ENCODE results near the gene PPP2R5C.

The PPP2R5C gene

GRCh38 chr14:101755591-101756324 is 5.8 kb upstream of the PPP2R5C start:
- H3K27me3 Mint-ChIP-seq, result peaks cover 22% of the 10 kb centered on the region
- peaks cover 3% of the 10 kb centered on the region for H3K36me3 Mint-ChIP-seq
- H3K27ac Mint-ChIP-seq, result no peak overlapping the region
- ATAC-seq (ENCODE audit: low read depth) (no peak), DNase-seq (ENCODE audit: low spot score in 2 of 2) (no peak)
- no peak overlapping the region for H3K4me3 Mint-ChIP-seq
- H3K4me1 Mint-ChIP-seq, result peaks cover 4% of the 10 kb centered on the region
- H3K9me3 Mint-ChIP-seq, result peaks cover 8% of the 10 kb centered on the region

- H3K27ac Mint-ChIP-seq, result no peak overlapping the region
These were observed 4.3 kb upstream of the PPP2R5C start for GRCh38 chr14:101757064-101757838.

GRCh38 chr14:101757839-101758211 is 3.7 kb upstream of the PPP2R5C start:
- H3K27ac Mint-ChIP-seq, result no peak overlapping the region
- ATAC-seq (ENCODE audit: low read depth), result no peak

More at GRCh38 chr14:101757064-101757838, 4.3 kb upstream of the PPP2R5C start:
- Mint-ChIP-seq H3K4me1 (peaks cover 5% of the 10 kb centered on the region), H3K4me3 (no peak overlapping the region), H3K27me3 (peaks cover 18% of the 10 kb centered on the region), H3K36me3 (peaks cover 1% of the 10 kb centered on the region), H3K9me3 (peaks cover 6% of the 10 kb centered on the region)
- ATAC-seq (ENCODE audit: low read depth) (no peak), DNase-seq (ENCODE audit: low spot score in 2 of 2) (no peak)

GRCh38 chr14:101758913-101759593 is 2.5 kb upstream of the PPP2R5C start:
- Mint-ChIP-seq H3K9me3 (no peaks in the 10 kb centered on the region), H3K4me1 (peaks cover 15% of the 10 kb centered on the region), H3K36me3 (no peaks in the 10 kb centered on the region), H3K4me3 (no peak overlapping the region), H3K27ac (no peak overlapping the region), H3K27me3 (peaks cover 7% of the 10 kb centered on the region)
- DNase-seq (ENCODE audit: low spot score in 2 of 2) (no peak), ATAC-seq (ENCODE audit: low read depth) (no peak)

More at GRCh38 chr14:101757839-101758211, 3.7 kb upstream of the PPP2R5C start:
- DNase-seq (ENCODE audit: low spot score in 2 of 2), result no peak
- Mint-ChIP-seq H3K36me3 (no peaks in the 10 kb centered on the region), H3K4me3 (no peak overlapping the region), H3K27me3 (peaks cover 14% of the 10 kb centered on the region), H3K4me1 (peaks cover 10% of the 10 kb centered on the region), H3K9me3 (peaks cover 5% of the 10 kb centered on the region)

GRCh38 chr14:101760138-101761011 is 1.1 kb upstream of the PPP2R5C start:
- no peaks in the 10 kb centered on the region for H3K9me3 Mint-ChIP-seq
- peaks cover 2% of the 10 kb centered on the region for H3K36me3 Mint-ChIP-seq
- peak overlapping the region; percentile 55 for H3K27ac Mint-ChIP-seq
- DNase-seq (ENCODE audit: low spot score in 2 of 2) (peak; percentile 78 to 85), ATAC-seq (ENCODE audit: low read depth) (peak; percentile 57)
- H3K4me3 Mint-ChIP-seq, result peak overlapping the region; percentile 88
- H3K27me3 Mint-ChIP-seq, result peaks cover 3% of the 10 kb centered on the region
- peaks cover 19% of the 10 kb centered on the region for H3K4me1 Mint-ChIP-seq

GRCh38 chr14:101761881-101762529 is 496 bp downstream of the PPP2R5C start:
- peak; percentile 8 for ATAC-seq (ENCODE audit: low read depth)
- peaks cover 22% of the 10 kb centered on the region for H3K4me1 Mint-ChIP-seq

GRCh38 chr14:101762530-101763101 is 1.1 kb downstream of the PPP2R5C start:
- ATAC-seq (ENCODE audit: low read depth) (no peak), DNase-seq (ENCODE audit: low spot score in 2 of 2) (no peak)
- peaks cover 10% of the 10 kb centered on the region for H3K36me3 Mint-ChIP-seq
- H3K27me3 Mint-ChIP-seq, result no peaks in the 10 kb centered on the region
- peaks cover 22% of the 10 kb centered on the region for H3K4me1 Mint-ChIP-seq
- no peaks in the 10 kb centered on the region for H3K9me3 Mint-ChIP-seq
- peak overlapping the region; percentile 79 for H3K27ac Mint-ChIP-seq
- peak overlapping the region; percentile 94 for H3K4me3 Mint-ChIP-seq

More at GRCh38 chr14:101761881-101762529, 496 bp downstream of the PPP2R5C start:
- DNase-seq (ENCODE audit: low spot score in 2 of 2), result peak; percentile 31 to 51
- Mint-ChIP-seq H3K9me3 (no peaks in the 10 kb centered on the region), H3K4me3 (peak overlapping the region; percentile 94), H3K36me3 (peaks cover 10% of the 10 kb centered on the region), H3K27ac (peak overlapping the region; percentile 79), H3K27me3 (no peaks in the 10 kb centered on the region)

- Mint-ChIP-seq H3K27me3 (no peaks in the 10 kb centered on the region), H3K4me3 (no peak overlapping the region), H3K4me1 (peaks cover 22% of the 10 kb centered on the region), H3K36me3 (peaks cover 12% of the 10 kb centered on the region), H3K27ac (no peak overlapping the region), H3K9me3 (no peaks in the 10 kb centered on the region)
- ATAC-seq (ENCODE audit: low read depth) (no peak), DNase-seq (ENCODE audit: low spot score in 2 of 2) (no peak)
These were observed 2.6 kb downstream of the PPP2R5C start for GRCh38 chr14:101763941-101764709.

GRCh38 chr14:101767618-101768362 is 6.3 kb downstream of the PPP2R5C start:
- Mint-ChIP-seq H3K27me3 (no peaks in the 10 kb centered on the region), H3K36me3 (peaks cover 12% of the 10 kb centered on the region), H3K27ac (peak overlapping the region; percentile 60), H3K4me3 (no peak overlapping the region), H3K9me3 (no peaks in the 10 kb centered on the region), H3K4me1 (peaks cover 15% of the 10 kb centered on the region)
- DNase-seq (ENCODE audit: low spot score in 2 of 2) (no peak), ATAC-seq (ENCODE audit: low read depth) (no peak)

GRCh38 chr14:101770183-101770582 is 8.7 kb downstream of the PPP2R5C start:
- DNase-seq (ENCODE audit: low spot score in 2 of 2), result no peak
- peaks cover 12% of the 10 kb centered on the region for H3K36me3 Mint-ChIP-seq
- ATAC-seq (ENCODE audit: low read depth), result no peak
- H3K4me1 Mint-ChIP-seq, result peaks cover 23% of the 10 kb centered on the region
- no peaks in the 10 kb centered on the region for H3K27me3 Mint-ChIP-seq
- H3K4me3 Mint-ChIP-seq, result no peak overlapping the region
- no peaks in the 10 kb centered on the region for H3K9me3 Mint-ChIP-seq
- no peak overlapping the region for H3K27ac Mint-ChIP-seq

- H3K36me3 Mint-ChIP-seq, result peaks cover under 1% of the 10 kb centered on the region
- ATAC-seq (ENCODE audit: low read depth) (no peak), DNase-seq (ENCODE audit: low spot score in 2 of 2) (no peak)
- no peak overlapping the region for H3K27ac Mint-ChIP-seq
- H3K27me3 Mint-ChIP-seq, result no peaks in the 10 kb centered on the region
- H3K4me3 Mint-ChIP-seq, result no peak overlapping the region
- H3K4me1 Mint-ChIP-seq, result peaks cover 38% of the 10 kb centered on the region
- no peaks in the 10 kb centered on the region for H3K9me3 Mint-ChIP-seq
These were observed 11.3 kb downstream of the PPP2R5C start for GRCh38 chr14:101772770-101773169.

GRCh38 chr14:101773378-101773777 is 11.9 kb downstream of the PPP2R5C start:
- no peaks in the 10 kb centered on the region for H3K9me3 Mint-ChIP-seq
- no peak overlapping the region for H3K27ac Mint-ChIP-seq
- H3K27me3 Mint-ChIP-seq, result no peaks in the 10 kb centered on the region
- H3K4me1 Mint-ChIP-seq, result peaks cover 38% of the 10 kb centered on the region
- no peak for ATAC-seq (ENCODE audit: low read depth)
- no peaks in the 10 kb centered on the region for H3K36me3 Mint-ChIP-seq
- DNase-seq (ENCODE audit: low spot score in 2 of 2), result no peak
- H3K4me3 Mint-ChIP-seq, result no peak overlapping the region
